A549 (cell line): Measurements from ENCODE around the gene DTX4. TPM values are rescaled to one million over a fixed set of nuclear protein-coding genes. Genes with fewer than 3 reads are reported as not detected.
A peak's percentile ranks its signal among the peaks of the same experiment; 100 is the strongest.

Source experiments
- ATAC-seq, 2 experiments: fragments of 200-7000 bp in 1 of 2; fragments of >200 bp in 1 of 2; cut with Nextera tagmentation in 1 of 2; cut with Tn5 transposase in 1 of 2; 3 replicates each; pipeline versions ENCODE4 v1.8.0 to v1.9.1; 2018 to 2020; ENCODE audit warnings: mild to moderate bottlenecking in 1 of 2, moderate library complexity in 1 of 2
- CTCF ChIA-PET: fragments of 300-600 bp; sonication (Branson Sonifier 250); formaldehyde crosslinking; extraction: SDS; loops from one replicate; lab custom pipeline; 2021; ENCODE audit warnings: antibody characterized with exemption, inconsistent platforms; lab: Yijun Ruan, JAX
- POLR2A ChIA-PET: fragments of 350-600 bp; formaldehyde crosslinking; extraction: SDS; loops from one replicate; lab custom pipeline; 2021; ENCODE audit warnings: antibody characterized with exemption, inconsistent platforms; lab: Yijun Ruan, JAX
- DNase-seq, 2 experiments: peaks; one replicate each; pipeline versions ENCODE4 v3.0.0 to v3.0.0-alpha.2; 2011 to 2016; ENCODE audit warnings: low read depth in 1 of 2, low spot score in 1 of 2
- FAIRE-seq: peaks from 2 replicates; lab custom pipeline; 2011; peaks lifted over from hg19 to GRCh38; lab: Jason Lieb, UNC
- H3K27ac ChIP-seq, 2 experiments: fragments of >200 bp; sonication (Bioruptor Twin); formaldehyde crosslinking; 3 replicates each; pipeline ENCODE4 v1.5.1; 2016 to 2017
- H3K4me1 ChIP-seq: fragments of >200 bp; sonication (Bioruptor Twin); formaldehyde crosslinking; 3 replicates; pipeline ENCODE4 v1.6.1; 2016
- H3K4me2 ChIP-seq: fragments of >200 bp; sonication (Bioruptor Twin); formaldehyde crosslinking; 3 replicates; pipeline ENCODE4 v1.6.1; 2016
- H3K4me3 ChIP-seq: fragments of >200 bp; sonication (Bioruptor Twin); formaldehyde crosslinking; 3 replicates; pipeline ENCODE4 v1.5.1; 2016
- H3K9me3 ChIP-seq: fragments of >200 bp; sonication (Bioruptor Twin); formaldehyde crosslinking; 3 replicates; pipeline ENCODE4 v1.6.1; 2016
- BHLHE40 ChIP-seq: IDR thresholded peaks from 2 replicates; pipeline ENCODE4 v1.6.1; 2012; ENCODE audit warnings: low read depth, low read length, inconsistent platforms
- CBX2 ChIP-seq: fragments of 200-600 bp; sonication (generic); IDR thresholded peaks from 2 replicates; pipeline ENCODE4 v1.6.1; 2016; ENCODE audit warnings: low read depth, mild to moderate bottlenecking, borderline replicate concordance
- CEBPB ChIP-seq, 2 experiments: fragments of >200 bp in 1 of 2; sonication (Bioruptor Twin) in 1 of 2; formaldehyde crosslinking in 1 of 2; IDR thresholded peaks; 2 replicates each; pipeline ENCODE4 v1.6.1; 2012 to 2016
- CHD2 ChIP-seq: fragments of 150-350 bp; IDR thresholded peaks from 2 replicates; pipeline ENCODE4 v1.6.1; 2014; ENCODE audit warnings: low read length; ENCODE audit not compliant: partially characterized antibody
- FOSL2 ChIP-seq, 2 experiments: fragments of 450-650 bp in 1 of 2; fragments of >200 bp in 1 of 2; sonication (Bioruptor Twin) in 1 of 2; formaldehyde crosslinking; IDR thresholded peaks; 2 replicates each; pipeline versions ENCODE4 v1.5.0 to v1.6.1; 2016 to 2020; ENCODE audit warnings: mild to moderate bottlenecking in 1 of 2, moderate library complexity in 1 of 2
- HDAC2 ChIP-seq: fragments of 200-600 bp; sonication (generic); IDR thresholded peaks from 2 replicates; pipeline ENCODE4 v1.6.1; 2016
- HOXA7 ChIP-seq: fragments of 250-450 bp; sonication (Bioruptor Pico); IDR thresholded peaks from 2 replicates; pipeline ENCODE4 v1.5.0; 2020; ENCODE audit warnings: mild to moderate bottlenecking, moderate library complexity
- JUN ChIP-seq, 2 experiments: fragments of >200 bp; sonication (Bioruptor Twin); formaldehyde crosslinking; IDR thresholded peaks; 2 replicates in 1 of 2; 3 replicates in 1 of 2; pipeline ENCODE4 v1.6.1; 2016 to 2017
- MAFK ChIP-seq: fragments of 450-650 bp; IDR thresholded peaks from 2 replicates; pipeline ENCODE4 v1.6.1; 2014; ENCODE audit not compliant: partially characterized antibody
- NFE2L2 ChIP-seq: fragments of 150-350 bp; conservative IDR thresholded peaks from 2 replicates; pipeline ENCODE4 v1.6.1; 2014; ENCODE audit warnings: low read length
- NPAS2 ChIP-seq: fragments of 250-450 bp; sonication (Bioruptor Pico); IDR thresholded peaks from 2 replicates; pipeline ENCODE4 v1.8.0; 2022; ENCODE audit warnings: mild to moderate bottlenecking, moderate library complexity, borderline replicate concordance
- NR3C1 ChIP-seq: fragments of >200 bp; sonication (Bioruptor Twin); formaldehyde crosslinking; IDR thresholded peaks from 3 replicates; pipeline ENCODE4 v1.6.1; 2017
- PHF8 ChIP-seq: fragments of 200-600 bp; sonication (generic); IDR thresholded peaks from 2 replicates; pipeline ENCODE4 v1.6.1; 2016; ENCODE audit warnings: low read depth, mild to moderate bottlenecking, antibody characterized with exemption, moderate library complexity, borderline replicate concordance
- RCOR1 ChIP-seq: fragments of 150-350 bp; IDR thresholded peaks from 2 replicates; pipeline ENCODE4 v1.6.1; 2014; ENCODE audit warnings: antibody characterized with exemption, low read length, low read depth
- RNF2 ChIP-seq: fragments of 200-600 bp; sonication (generic); IDR thresholded peaks from 2 replicates; pipeline ENCODE4 v1.6.1; 2016; ENCODE audit warnings: low read depth, mild to moderate bottlenecking, antibody characterized with exemption, moderate library complexity, borderline replicate concordance
- SMC3 ChIP-seq: fragments of >200 bp; sonication (Bioruptor Twin); formaldehyde crosslinking; IDR thresholded peaks from 3 replicates; pipeline ENCODE4 v1.6.1; 2018; ENCODE audit warnings: inconsistent platforms
- SREBF2 ChIP-seq: fragments of 450-650 bp; IDR thresholded peaks from 2 replicates; pipeline ENCODE4 v1.6.1; 2014; ENCODE audit warnings: mild to moderate bottlenecking, moderate library complexity
- ZC3H11A ChIP-seq: fragments of 450-650 bp; IDR thresholded peaks from 2 replicates; pipeline ENCODE4 v1.6.1; 2014; ENCODE audit warnings: antibody characterized with exemption, mild to moderate bottlenecking
- ZFP36 ChIP-seq: fragments of 450-650 bp; IDR thresholded peaks from 2 replicates; pipeline ENCODE4 v1.6.1; 2014; ENCODE audit warnings: borderline replicate concordance; ENCODE audit not compliant: partially characterized antibody
- ZNF302 ChIP-seq: fragments of 250-450 bp; sonication (Bioruptor Pico); IDR thresholded peaks from 2 replicates; pipeline ENCODE4 v1.9.0; 2021; ENCODE audit warnings: inconsistent platforms, mild to moderate bottlenecking, moderate library complexity
- WGBS: methylation state at CpG from one replicate; pipeline ENCODE4 v1.1.6; 2017; ENCODE audit errors: missing lambda C conversion rate; 5-methylcytosine and 5-hydroxymethylcytosine counted together
- polyA plus RNA-seq, 4 experiments: library from polyadenylated mRNA; depleted of rRNA in 3 of 4; stranded (reverse); fragments of >200 nt; fragmentation: RNase III in 1 of 4; extraction: RNeasy Plus Mini Kit Qiagen cat#74134 plus additional on column Dnase treatment in 1 of 4; gene quantifications; 2 replicates in 3 of 4; 3 replicates in 1 of 4; pipeline ENCODE4 v1.2.3, GENCODE V29; 2011 to 2017
- TF ChIP-seq, protein P1 (sequence below): IDR thresholded peaks from 2 replicates; pipeline ENCODE4 v1.6.1; 2012
- TF ChIP-seq, protein P2 (sequence below): fragments of >200 bp; sonication (Bioruptor Twin); formaldehyde crosslinking; IDR thresholded peaks from 3 replicates; pipeline ENCODE4 v1.5.1; 2016
- TF ChIP-seq, protein P3 (sequence below): fragments of 200-600 bp; sonication (generic); IDR thresholded peaks from 2 replicates; pipeline ENCODE4 v1.6.1; 2016; ENCODE audit warnings: antibody characterized with exemption, mild to moderate bottlenecking, moderate library complexity
- TF ChIP-seq, protein P4 (sequence below): fragments of 250-450 bp; sonication (Bioruptor Pico); IDR thresholded peaks from 2 replicates; pipeline ENCODE4 v1.5.0; 2021; ENCODE audit warnings: mild to moderate bottlenecking, moderate library complexity, borderline replicate concordance

Gene DTX4
- polyA plus RNA-seq, 2 of the 4 experiments (the other 2 are of a cell fraction), result 0.97 to 3.1 TPM

DNA sequence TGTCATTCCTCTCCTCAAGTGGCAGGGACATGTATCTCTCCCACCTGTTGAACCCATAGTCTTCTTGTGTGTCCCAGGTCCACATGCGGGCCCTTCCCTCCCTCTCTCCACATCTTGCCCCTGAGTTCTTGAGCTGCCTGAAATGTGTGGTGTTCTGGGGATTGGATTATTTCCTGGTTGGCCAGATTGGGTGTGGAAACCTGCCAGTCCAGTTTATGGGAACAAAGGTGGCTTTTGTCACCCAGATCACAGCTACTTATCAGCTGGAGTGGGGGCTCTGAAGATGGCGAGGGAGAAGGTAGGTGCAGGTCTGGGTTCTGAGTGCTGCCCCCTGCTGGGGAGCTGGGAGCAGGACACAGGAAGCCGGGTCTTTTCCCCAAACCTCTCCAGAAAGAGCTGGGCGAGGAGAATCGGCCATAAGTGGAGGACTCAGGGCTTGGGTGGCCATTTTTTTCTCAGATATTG, 14.2 kb downstream of the DTX4 start:
- TF ChIP-seq, protein P1, sequence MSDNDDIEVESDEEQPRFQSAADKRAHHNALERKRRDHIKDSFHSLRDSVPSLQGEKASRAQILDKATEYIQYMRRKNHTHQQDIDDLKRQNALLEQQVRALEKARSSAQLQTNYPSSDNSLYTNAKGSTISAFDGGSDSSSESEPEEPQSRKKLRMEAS, result no peak
- TF ChIP-seq, protein P2, sequence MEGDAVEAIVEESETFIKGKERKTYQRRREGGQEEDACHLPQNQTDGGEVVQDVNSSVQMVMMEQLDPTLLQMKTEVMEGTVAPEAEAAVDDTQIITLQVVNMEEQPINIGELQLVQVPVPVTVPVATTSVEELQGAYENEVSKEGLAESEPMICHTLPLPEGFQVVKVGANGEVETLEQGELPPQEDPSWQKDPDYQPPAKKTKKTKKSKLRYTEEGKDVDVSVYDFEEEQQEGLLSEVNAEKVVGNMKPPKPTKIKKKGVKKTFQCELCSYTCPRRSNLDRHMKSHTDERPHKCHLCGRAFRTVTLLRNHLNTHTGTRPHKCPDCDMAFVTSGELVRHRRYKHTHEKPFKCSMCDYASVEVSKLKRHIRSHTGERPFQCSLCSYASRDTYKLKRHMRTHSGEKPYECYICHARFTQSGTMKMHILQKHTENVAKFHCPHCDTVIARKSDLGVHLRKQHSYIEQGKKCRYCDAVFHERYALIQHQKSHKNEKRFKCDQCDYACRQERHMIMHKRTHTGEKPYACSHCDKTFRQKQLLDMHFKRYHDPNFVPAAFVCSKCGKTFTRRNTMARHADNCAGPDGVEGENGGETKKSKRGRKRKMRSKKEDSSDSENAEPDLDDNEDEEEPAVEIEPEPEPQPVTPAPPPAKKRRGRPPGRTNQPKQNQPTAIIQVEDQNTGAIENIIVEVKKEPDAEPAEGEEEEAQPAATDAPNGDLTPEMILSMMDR, result peak; percentile 33; the same call in 2 of the 3 replicates
- no peak overlapping the region for H3K4me3 ChIP-seq
- 44% methylated on average over 4 of the region's 5 CpGs for WGBS
- H3K9me3 ChIP-seq, result no peaks in the 10 kb centered on the region
- ChIA-PET POLR2A (no interaction called here), CTCF (interaction anchor here (0.6 to 5.5 kb wide), 10 partner anchors 10 to 606 kb away, joined by 3 to 40 read pairs (median 8); partner anchors contain the start of gene DTX4)
- peak; percentile 24 to 41 for DNase-seq
- no peak overlapping the region for H3K4me2 ChIP-seq
- peak in 1 of 2 experiments; percentile 87; a peak in 3 of 6 replicates for ATAC-seq
- no peak overlapping the region for H3K27ac ChIP-seq
- no peak for FAIRE-seq
- H3K4me1 ChIP-seq, result peaks cover 5% of the 10 kb centered on the region; the same call in 1 of the 3 replicates

DNA sequence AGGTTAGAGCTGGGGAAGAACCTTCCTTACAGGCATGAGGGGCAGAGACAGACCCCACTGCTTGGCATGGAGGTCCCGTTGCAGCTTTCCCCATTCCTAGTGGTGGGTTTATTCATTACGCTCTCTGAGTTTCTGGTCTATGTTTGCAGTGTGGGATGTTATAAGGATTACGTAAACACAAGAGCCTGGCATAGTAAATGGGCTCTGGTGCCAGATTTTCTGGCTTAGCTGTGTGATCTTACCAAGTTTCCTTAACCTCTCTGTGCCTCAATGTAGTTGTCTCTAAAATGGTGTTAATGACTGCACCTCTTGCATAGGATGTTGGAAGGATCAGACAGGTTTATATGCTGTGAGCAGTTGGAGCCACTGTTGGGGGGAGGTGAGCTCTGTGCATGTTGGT, 15.1 kb downstream of the DTX4 start:
- no peak for FAIRE-seq
- POLR2A ChIA-PET, result no interaction called here

DNA sequence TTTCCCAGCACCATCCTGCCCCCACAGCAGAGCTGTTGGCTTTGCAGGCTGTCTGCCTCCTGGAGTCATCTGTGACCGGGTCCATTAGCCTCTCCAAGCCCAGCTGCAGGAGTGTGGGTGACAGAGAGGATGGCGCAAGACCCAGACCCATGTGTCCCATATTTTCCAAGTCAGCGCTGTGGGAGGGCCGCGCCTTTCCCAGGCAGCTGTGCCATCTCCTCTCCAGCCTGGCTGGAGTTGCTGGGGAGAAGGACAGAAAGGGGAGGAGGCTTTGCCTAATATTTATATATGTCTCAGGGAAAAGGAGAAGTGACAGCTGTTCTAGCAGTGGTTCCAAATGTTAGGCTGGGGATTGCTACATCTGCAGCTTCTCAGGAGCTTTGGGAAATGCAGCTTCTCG, 15.7 kb downstream of the DTX4 start:
- H3K4me3 ChIP-seq, result no peak overlapping the region
- H3K4me2 ChIP-seq, result no peak overlapping the region
- no peak for FAIRE-seq
- DNase-seq, result no peak
- ChIA-PET POLR2A (no interaction called here), CTCF (interaction anchor here (1.8 to 5.5 kb wide), 5 partner anchors 11 to 19 kb away, joined by 4 to 40 read pairs (median 14); partner anchors contain the start of gene DTX4)
- no peaks in the 10 kb centered on the region for H3K9me3 ChIP-seq
- 0 out of 3 replicates have a peak, but pooled peaks cover 5% of the 10 kb centered on the region for H3K4me1 ChIP-seq
- no peak overlapping the region for H3K27ac ChIP-seq
- 79% methylated on average over 6 of the region's 6 CpGs for WGBS
- no peak for ATAC-seq
- TF ChIP-seq, protein P3, sequence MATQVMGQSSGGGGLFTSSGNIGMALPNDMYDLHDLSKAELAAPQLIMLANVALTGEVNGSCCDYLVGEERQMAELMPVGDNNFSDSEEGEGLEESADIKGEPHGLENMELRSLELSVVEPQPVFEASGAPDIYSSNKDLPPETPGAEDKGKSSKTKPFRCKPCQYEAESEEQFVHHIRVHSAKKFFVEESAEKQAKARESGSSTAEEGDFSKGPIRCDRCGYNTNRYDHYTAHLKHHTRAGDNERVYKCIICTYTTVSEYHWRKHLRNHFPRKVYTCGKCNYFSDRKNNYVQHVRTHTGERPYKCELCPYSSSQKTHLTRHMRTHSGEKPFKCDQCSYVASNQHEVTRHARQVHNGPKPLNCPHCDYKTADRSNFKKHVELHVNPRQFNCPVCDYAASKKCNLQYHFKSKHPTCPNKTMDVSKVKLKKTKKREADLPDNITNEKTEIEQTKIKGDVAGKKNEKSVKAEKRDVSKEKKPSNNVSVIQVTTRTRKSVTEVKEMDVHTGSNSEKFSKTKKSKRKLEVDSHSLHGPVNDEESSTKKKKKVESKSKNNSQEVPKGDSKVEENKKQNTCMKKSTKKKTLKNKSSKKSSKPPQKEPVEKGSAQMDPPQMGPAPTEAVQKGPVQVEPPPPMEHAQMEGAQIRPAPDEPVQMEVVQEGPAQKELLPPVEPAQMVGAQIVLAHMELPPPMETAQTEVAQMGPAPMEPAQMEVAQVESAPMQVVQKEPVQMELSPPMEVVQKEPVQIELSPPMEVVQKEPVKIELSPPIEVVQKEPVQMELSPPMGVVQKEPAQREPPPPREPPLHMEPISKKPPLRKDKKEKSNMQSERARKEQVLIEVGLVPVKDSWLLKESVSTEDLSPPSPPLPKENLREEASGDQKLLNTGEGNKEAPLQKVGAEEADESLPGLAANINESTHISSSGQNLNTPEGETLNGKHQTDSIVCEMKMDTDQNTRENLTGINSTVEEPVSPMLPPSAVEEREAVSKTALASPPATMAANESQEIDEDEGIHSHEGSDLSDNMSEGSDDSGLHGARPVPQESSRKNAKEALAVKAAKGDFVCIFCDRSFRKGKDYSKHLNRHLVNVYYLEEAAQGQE, result no peak
- no peak for TF ChIP-seq NPAS2
- no peak for TF ChIP-seq HOXA7 (CRISPR knock-in tag)
- no peak for TF ChIP-seq ZC3H11A
- TF ChIP-seq ZFP36, result no peak
- no peak for TF ChIP-seq BHLHE40
- no peak for TF ChIP-seq SMC3
- no peak for TF ChIP-seq NR3C1
- no peak for TF ChIP-seq NFE2L2
- no peak for TF ChIP-seq MAFK
- TF ChIP-seq HDAC2, result no peak
- TF ChIP-seq, protein P4, sequence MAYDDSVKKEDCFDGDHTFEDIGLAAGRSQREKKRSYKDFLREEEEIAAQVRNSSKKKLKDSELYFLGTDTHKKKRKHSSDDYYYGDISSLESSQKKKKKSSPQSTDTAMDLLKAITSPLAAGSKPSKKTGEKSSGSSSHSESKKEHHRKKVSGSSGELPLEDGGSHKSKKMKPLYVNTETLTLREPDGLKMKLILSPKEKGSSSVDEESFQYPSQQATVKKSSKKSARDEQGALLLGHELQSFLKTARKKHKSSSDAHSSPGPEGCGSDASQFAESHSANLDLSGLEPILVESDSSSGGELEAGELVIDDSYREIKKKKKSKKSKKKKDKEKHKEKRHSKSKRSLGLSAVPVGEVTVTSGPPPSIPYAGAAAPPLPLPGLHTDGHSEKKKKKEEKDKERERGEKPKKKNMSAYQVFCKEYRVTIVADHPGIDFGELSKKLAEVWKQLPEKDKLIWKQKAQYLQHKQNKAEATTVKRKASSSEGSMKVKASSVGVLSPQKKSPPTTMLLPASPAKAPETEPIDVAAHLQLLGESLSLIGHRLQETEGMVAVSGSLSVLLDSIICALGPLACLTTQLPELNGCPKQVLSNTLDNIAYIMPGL (CRISPR knock-in tag), result no peak
- TF ChIP-seq CHD2, result no peak
- TF ChIP-seq RCOR1, result no peak
- TF ChIP-seq RNF2, result no peak
- TF ChIP-seq PHF8, result no peak

More for the DNA sequence above, 15.1 kb downstream of the DTX4 start:
- TF ChIP-seq SREBF2 (no peak), NPAS2 (no peak), RNF2 (no peak), RCOR1 (no peak), CBX2 (no peak), HDAC2 (no peak), ZNF302 (CRISPR knock-in tag) (no peak), HOXA7 (CRISPR knock-in tag) (no peak), FOSL2 (IDR thresholded peaks at IDR 0.05) (no peak), FOSL2 (CRISPR knock-in tag; IDR thresholded peaks at IDR 0.05) (no peak), CEBPB (IDR thresholded peaks at IDR 0.05) (no peak), JUN (IDR thresholded peaks at IDR 0.05) (no peak)
- TF ChIP-seq, protein P4 (CRISPR knock-in tag), result no peak
- DNase-seq, result no peak
- WGBS, result 93% methylated on average over 3 of the region's 3 CpGs
- Histone ChIP-seq H3K9me3 (no peaks in the 10 kb centered on the region), H3K4me3 (no peak overlapping the region), H3K27ac (no peak overlapping the region), H3K4me1 (0 out of 3 replicates have a peak, but pooled peaks cover 5% of the 10 kb centered on the region), H3K4me2 (no peak overlapping the region)
- no peak for ATAC-seq
- CTCF ChIA-PET, result interaction anchor here (1.8 to 5.5 kb wide), 6 partner anchors 11 to 29 kb away, joined by 4 to 40 read pairs (median 12); partner anchors contain the start of gene DTX4
